ENCODE results near the gene TRIM50. TPM values are rescaled to one million over a fixed set of nuclear protein-coding genes. Genes with fewer than 3 reads are reported as not detected.

Gene TRIM50
- total and polyA plus RNA-seq, 2 of the 13 experiments (the other 11 are each of a cell fraction or from before 2014, with no cell fraction given): 4.2 to 24.5 TPM

DNA sequence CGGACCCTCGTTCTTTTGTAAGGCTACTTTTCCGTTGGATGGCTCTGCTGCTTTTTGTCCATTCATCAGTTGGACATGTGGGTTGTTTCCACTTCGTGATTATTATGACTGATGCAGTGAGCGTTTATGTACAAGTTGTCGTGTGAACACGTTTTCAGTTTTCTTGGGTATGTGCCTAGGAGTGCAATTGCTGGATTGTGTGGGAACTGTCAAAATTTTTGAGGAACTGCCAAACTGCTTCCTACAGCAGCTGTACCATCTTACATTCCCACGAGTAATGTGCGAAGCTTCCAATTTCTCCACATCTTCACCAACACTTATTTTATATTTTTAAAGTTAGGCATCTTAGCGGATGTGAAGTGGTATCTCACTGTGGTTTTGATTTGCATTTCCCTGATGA lies 10.4 kb upstream of the TRIM50 start:
- DNase-seq (ENCODE audit: low spot score): no peak
- Histone ChIP-seq H2AFZ (ENCODE audit: low read length) (no peak overlapping the region), H3K9ac (ENCODE audit: insufficient read depth, low read depth, low read length) (no peak overlapping the region), H3K27me3 (ENCODE audit: control insufficient read depth in 1 of 2, insufficient read depth in 2 of 2, low read length in 2 of 2) (peaks cover 0 to 19% of the 10 kb centered on the region in 2 experiments; a peak in 2 of 5 replicates), H3K4me3 (replicated peaks in 1 of 3; ENCODE audit: insufficient read depth in 1 of 3, low read depth in 2 of 3, low read length in 3 of 3) (no peak overlapping the region), H4K20me1 (ENCODE audit: insufficient read depth, low read length) (no peaks in the 10 kb centered on the region), H3K79me2 (ENCODE audit: insufficient read depth, low read length) (no peaks in the 10 kb centered on the region), H3K4me2 (ENCODE audit: low read depth, low read length) (no peak overlapping the region), H3K27ac (ENCODE audit: extremely low read length, insufficient read depth, low read length) (no peak overlapping the region), H3K9me3 (ENCODE audit: low read length) (no peaks in the 10 kb centered on the region), H3K4me1 (ENCODE audit: insufficient read depth, low read length) (peaks cover 45% of the 10 kb centered on the region), H3K36me3 (replicated peaks in 1 of 2; ENCODE audit: control insufficient read depth in 1 of 2, insufficient read depth in 2 of 2, low read length in 2 of 2) (no peaks in the 10 kb centered on the region)
- no peak for ATAC-seq
- no TSS peak for BruUV-seq (replicated peaks)
- intact Hi-C loops (cut with micrococcal nuclease; ENCODE audit: unreplicated experiment): no loop called here
- in situ Hi-C loops (cut with HindIII; ENCODE audit: extremely low pct_ligation_motif_present, low pct_unique_long_range_greater_than_20kb): no loop called here
- POLR2A ChIA-PET: no interaction called here
- WGBS (ENCODE audit: low lambda C conversion rate): 61% methylated on average over 10 of the region's 10 CpGs
- FAIRE-seq: no peak
- TF ChIP-seq KLF16 (CRISPR knock-in tag; IDR thresholded peaks at IDR 0.05): no peak
- TF ChIP-seq, protein P1, sequence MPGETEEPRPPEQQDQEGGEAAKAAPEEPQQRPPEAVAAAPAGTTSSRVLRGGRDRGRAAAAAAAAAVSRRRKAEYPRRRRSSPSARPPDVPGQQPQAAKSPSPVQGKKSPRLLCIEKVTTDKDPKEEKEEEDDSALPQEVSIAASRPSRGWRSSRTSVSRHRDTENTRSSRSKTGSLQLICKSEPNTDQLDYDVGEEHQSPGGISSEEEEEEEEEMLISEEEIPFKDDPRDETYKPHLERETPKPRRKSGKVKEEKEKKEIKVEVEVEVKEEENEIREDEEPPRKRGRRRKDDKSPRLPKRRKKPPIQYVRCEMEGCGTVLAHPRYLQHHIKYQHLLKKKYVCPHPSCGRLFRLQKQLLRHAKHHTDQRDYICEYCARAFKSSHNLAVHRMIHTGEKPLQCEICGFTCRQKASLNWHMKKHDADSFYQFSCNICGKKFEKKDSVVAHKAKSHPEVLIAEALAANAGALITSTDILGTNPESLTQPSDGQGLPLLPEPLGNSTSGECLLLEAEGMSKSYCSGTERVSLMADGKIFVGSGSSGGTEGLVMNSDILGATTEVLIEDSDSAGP (CRISPR knock-in tag; IDR thresholded peaks at IDR 0.05; ENCODE audit: borderline replicate concordance): no peak
- no peak for TF ChIP-seq PAF1 (CRISPR knock-in tag; IDR thresholded peaks at IDR 0.05)
- no peak for TF ChIP-seq NR2F2 (IDR thresholded peaks at IDR 0.05; ENCODE audit: borderline replicate concordance, low read depth)
- no peak for TF ChIP-seq ZFP41 (CRISPR knock-in tag; IDR thresholded peaks at IDR 0.05; ENCODE audit: borderline replicate concordance)
- CTCF ChIA-PET (ENCODE audit: low intra/inter-chr PET ratio, low total read pairs): no interaction called here

DNA sequence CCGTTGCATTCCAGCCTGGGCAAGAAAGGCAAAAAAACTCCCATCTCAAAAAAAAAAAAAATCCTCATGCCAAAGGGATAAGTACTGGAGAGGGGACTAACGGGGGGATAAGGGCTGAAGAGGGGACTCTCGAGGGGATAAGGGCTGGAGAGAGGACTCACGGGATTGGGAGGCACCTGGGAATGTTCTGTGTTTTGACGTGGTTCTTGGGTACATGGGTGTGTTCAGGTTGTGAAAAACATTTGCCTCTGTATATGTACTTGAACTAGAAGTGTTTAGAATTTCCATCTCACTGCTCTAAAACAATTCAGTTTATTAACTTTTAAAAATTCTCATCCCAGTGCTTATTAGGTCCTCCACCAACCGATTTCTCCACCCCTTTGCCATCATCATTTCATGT lies 4.6 kb upstream of the TRIM50 start:
- intact Hi-C loops (cut with micrococcal nuclease; ENCODE audit: unreplicated experiment): no loop called here
- TF ChIP-seq ZNF333 (CRISPR knock-in tag; IDR thresholded peaks at IDR 0.05; ENCODE audit: borderline replicate concordance): no peak
- TF ChIP-seq RXRA (CRISPR knock-in tag; IDR thresholded peaks at IDR 0.05): no peak
- TF ChIP-seq ZNF7 (CRISPR knock-in tag; IDR thresholded peaks at IDR 0.05): no peak
- TF ChIP-seq EZH2 (conservative IDR thresholded peaks at IDR 0.05; ENCODE audit: low read depth, low read length): no peak
- no peak for TF ChIP-seq TRIM24 (CRISPR knock-in tag; IDR thresholded peaks at IDR 0.05)
- TF ChIP-seq, protein P2, sequence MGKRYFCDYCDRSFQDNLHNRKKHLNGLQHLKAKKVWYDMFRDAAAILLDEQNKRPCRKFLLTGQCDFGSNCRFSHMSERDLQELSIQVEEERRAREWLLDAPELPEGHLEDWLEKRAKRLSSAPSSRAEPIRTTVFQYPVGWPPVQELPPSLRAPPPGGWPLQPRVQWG (CRISPR knock-in tag; IDR thresholded peaks at IDR 0.05; ENCODE audit: borderline replicate concordance, low read depth): no peak
- TF ChIP-seq EEA1 (CRISPR knock-in tag; IDR thresholded peaks at IDR 0.05; ENCODE audit: borderline replicate concordance): no peak
- no peak for TF ChIP-seq PRPF4 (IDR thresholded peaks at IDR 0.05; ENCODE audit: low read depth, low read length, poor library complexity, severe bottlenecking)
- no peak for TF ChIP-seq ZSCAN31 (CRISPR knock-in tag; IDR thresholded peaks at IDR 0.05; ENCODE audit: low read depth)
- no peak for TF ChIP-seq KDM5B (CRISPR knock-in tag; IDR thresholded peaks at IDR 0.05; ENCODE audit: borderline replicate concordance)
- TF ChIP-seq MED13 (CRISPR knock-in tag; IDR thresholded peaks at IDR 0.05): no peak
- no peak for TF ChIP-seq SATB2 (CRISPR knock-in tag; IDR thresholded peaks at IDR 0.05)

More for the DNA sequence above, 4.6 kb upstream of the TRIM50 start:
- H3K27me3 ChIP-seq (ENCODE audit: control insufficient read depth in 1 of 2, insufficient read depth in 2 of 2, low read length in 2 of 2): peaks cover 2 to 32% of the 10 kb centered on the region in 2 experiments; a peak in 2 of 5 replicates
- no peak overlapping the region for H3K27ac ChIP-seq (ENCODE audit: extremely low read length, insufficient read depth, low read length)
- in situ Hi-C loops (cut with HindIII; ENCODE audit: extremely low pct_ligation_motif_present, low pct_unique_long_range_greater_than_20kb): no loop called here
- no peak overlapping the region for H3K9ac ChIP-seq (ENCODE audit: insufficient read depth, low read depth, low read length)
- ATAC-seq (no peak), FAIRE-seq (no peak), DNase-seq (ENCODE audit: low spot score) (no peak)
- H3K79me2 ChIP-seq (ENCODE audit: insufficient read depth, low read length): no peaks in the 10 kb centered on the region
- no peak overlapping the region for H3K4me2 ChIP-seq (ENCODE audit: low read depth, low read length)
- CTCF ChIA-PET (ENCODE audit: low intra/inter-chr PET ratio, low total read pairs): no interaction called here
- H3K4me3 ChIP-seq (replicated peaks in 1 of 3; ENCODE audit: insufficient read depth in 1 of 3, low read depth in 2 of 3, low read length in 3 of 3): no peak overlapping the region
- no peaks in the 10 kb centered on the region for H4K20me1 ChIP-seq (ENCODE audit: insufficient read depth, low read length)
- no peaks in the 10 kb centered on the region for H3K9me3 ChIP-seq (ENCODE audit: low read length)
- POLR2A ChIA-PET: interaction anchor here (1.3 kb wide), 1 partner anchor 10 kb away, joined by 3 read pairs; no protein-coding TSS in a partner anchor
- 20% methylated on average over 6 of the region's 6 CpGs for WGBS (ENCODE audit: low lambda C conversion rate)
- peaks cover 46% of the 10 kb centered on the region for H3K4me1 ChIP-seq (ENCODE audit: insufficient read depth, low read length)
- no TSS peak for BruUV-seq (replicated peaks)
- H2AFZ ChIP-seq (ENCODE audit: low read length): no peak overlapping the region
- H3K36me3 ChIP-seq (replicated peaks in 1 of 2; ENCODE audit: control insufficient read depth in 1 of 2, insufficient read depth in 2 of 2, low read length in 2 of 2): no peaks in the 10 kb centered on the region
